ENCODE measurements around the gene KRT82. TPM values are rescaled to one million over a fixed set of nuclear protein-coding genes. Genes with fewer than 3 reads are reported as not detected.
A peak's percentile ranks its signal among the peaks of the same experiment; 100 is the strongest.
"Not testable (repeated sequence)": the region's sequence is repeated elsewhere in the genome, so short reads cannot be mapped to it uniquely, and the experiment has no call there.

KRT82 gene
- not detected in 2 replicates for total RNA-seq
- polyA plus RNA-seq: not detected in 2 replicates

GRCh38 chr12:52405922-52406385, at the start of gene KRT82:
TSS of gene KRT82 (minus strand) at chr12:52406335. CDS start at chr12:52406277, 58 bp downstream.
- no peak for DNase-seq (ENCODE audit: low read depth in 1 of 2, low spot score in 1 of 2)
- no peaks in the 10 kb centered on the region for H3K36me3 ChIP-seq
- TF ChIP-seq, protein P1, sequence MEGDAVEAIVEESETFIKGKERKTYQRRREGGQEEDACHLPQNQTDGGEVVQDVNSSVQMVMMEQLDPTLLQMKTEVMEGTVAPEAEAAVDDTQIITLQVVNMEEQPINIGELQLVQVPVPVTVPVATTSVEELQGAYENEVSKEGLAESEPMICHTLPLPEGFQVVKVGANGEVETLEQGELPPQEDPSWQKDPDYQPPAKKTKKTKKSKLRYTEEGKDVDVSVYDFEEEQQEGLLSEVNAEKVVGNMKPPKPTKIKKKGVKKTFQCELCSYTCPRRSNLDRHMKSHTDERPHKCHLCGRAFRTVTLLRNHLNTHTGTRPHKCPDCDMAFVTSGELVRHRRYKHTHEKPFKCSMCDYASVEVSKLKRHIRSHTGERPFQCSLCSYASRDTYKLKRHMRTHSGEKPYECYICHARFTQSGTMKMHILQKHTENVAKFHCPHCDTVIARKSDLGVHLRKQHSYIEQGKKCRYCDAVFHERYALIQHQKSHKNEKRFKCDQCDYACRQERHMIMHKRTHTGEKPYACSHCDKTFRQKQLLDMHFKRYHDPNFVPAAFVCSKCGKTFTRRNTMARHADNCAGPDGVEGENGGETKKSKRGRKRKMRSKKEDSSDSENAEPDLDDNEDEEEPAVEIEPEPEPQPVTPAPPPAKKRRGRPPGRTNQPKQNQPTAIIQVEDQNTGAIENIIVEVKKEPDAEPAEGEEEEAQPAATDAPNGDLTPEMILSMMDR (IDR thresholded peaks at IDR 0.05; ENCODE audit: low read depth, low read length): no peak
- H3K9me3 ChIP-seq (ENCODE audit: low read depth): no peaks in the 10 kb centered on the region
- H3K4me3 ChIP-seq: no peak within 1 kb of the TSS
- H3K27ac ChIP-seq: no peak within 1 kb of the TSS
- H3K27me3 ChIP-seq: peaks cover 13% of the 10 kb centered on the region
- no peaks in the 10 kb centered on the region for H3K4me1 ChIP-seq (ENCODE audit: low read depth)

DNA sequence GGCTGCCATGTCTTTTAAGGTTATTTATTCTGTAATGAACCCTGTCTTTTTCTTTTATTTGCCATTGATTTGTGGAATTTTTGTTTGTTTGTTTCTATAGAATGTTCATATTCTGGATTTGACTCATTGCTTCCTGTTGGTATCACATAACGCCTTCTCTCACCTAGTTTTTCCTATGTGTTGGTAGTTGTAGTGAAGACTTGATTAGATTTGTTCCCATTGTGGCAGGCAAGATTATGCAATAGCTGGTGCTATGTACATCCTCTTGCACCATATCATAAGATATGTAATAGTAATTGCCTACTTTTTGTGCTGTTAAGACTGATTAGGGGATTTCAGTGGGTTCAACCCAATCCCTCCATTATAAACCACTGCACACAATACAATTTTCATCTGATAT, 49.7 kb upstream of the KRT82 start:
- peak in 1 of 2 donors; percentile 85 for DNase-seq (ENCODE audit: low read depth in 1 of 2, low spot score in 1 of 2)
- TF ChIP-seq, protein P1 (IDR thresholded peaks at IDR 0.05; ENCODE audit: low read depth, low read length): no peak
- H3K27me3 ChIP-seq: peaks cover 6% of the 10 kb centered on the region
- H3K4me3 ChIP-seq: no peak overlapping the region
- no peaks in the 10 kb centered on the region for H3K9me3 ChIP-seq (ENCODE audit: low read depth)
- no peak overlapping the region for H3K27ac ChIP-seq
- no peaks in the 10 kb centered on the region for H3K4me1 ChIP-seq (ENCODE audit: low read depth)
- no peaks in the 10 kb centered on the region for H3K36me3 ChIP-seq

- H3K27ac ChIP-seq: no peak overlapping the region
- TF ChIP-seq, protein P1 (IDR thresholded peaks at IDR 0.05; ENCODE audit: low read depth, low read length): no peak
Measured at GRCh38 chr12:52454411-52455201, 48.5 kb upstream of the KRT82 start.

GRCh38 chr12:52452101-52452500, 46.0 kb upstream of the KRT82 start, which contains the start of gene KRT6B:
TSS of gene KRT6B (minus strand) at chr12:52452146. CDS start at chr12:52452078, 68 bp downstream.
- Histone ChIP-seq H3K4me1 (ENCODE audit: low read depth) (no peaks in the 10 kb centered on the region), H3K27ac (no peak within 1 kb of the TSS), H3K4me3 (no peak within 1 kb of the TSS), H3K9me3 (ENCODE audit: low read depth) (no peaks in the 10 kb centered on the region), H3K36me3 (no peaks in the 10 kb centered on the region), H3K27me3 (no peaks in the 10 kb centered on the region)
- TF ChIP-seq, protein P1 (IDR thresholded peaks at IDR 0.05; ENCODE audit: low read depth, low read length): no peak
- DNase-seq (ENCODE audit: low read depth in 1 of 2, low spot score in 1 of 2): no peak

More at GRCh38 chr12:52454411-52455201, 48.5 kb upstream of the KRT82 start:
- Histone ChIP-seq H3K36me3 (no peaks in the 10 kb centered on the region), H3K27me3 (no peaks in the 10 kb centered on the region), H3K4me3 (no peak overlapping the region), H3K4me1 (ENCODE audit: low read depth) (no peaks in the 10 kb centered on the region), H3K9me3 (ENCODE audit: low read depth) (no peaks in the 10 kb centered on the region)
- peak in 1 of 2 donors; percentile 23 for DNase-seq (ENCODE audit: low read depth in 1 of 2, low spot score in 1 of 2)

DNA sequence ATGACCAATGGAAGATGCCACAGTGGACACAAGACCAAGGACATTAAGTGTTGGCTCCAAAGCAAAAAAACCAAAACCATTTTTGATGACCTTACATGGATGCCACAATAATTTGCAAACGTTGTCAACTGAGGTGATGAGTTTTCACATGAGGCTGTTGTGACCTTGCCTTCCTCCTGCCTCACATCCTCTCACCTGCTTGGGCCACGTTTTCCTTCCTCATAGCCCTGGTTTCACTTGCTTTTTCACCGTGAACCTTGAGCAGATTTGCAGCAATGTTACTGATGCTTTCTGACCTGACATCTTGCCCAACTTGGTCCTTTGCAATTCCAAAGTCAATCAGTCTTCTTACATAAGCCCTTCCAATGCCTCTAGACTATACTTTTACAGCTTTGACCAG, 42.1 kb upstream of the KRT82 start:
- TF ChIP-seq, protein P1 (IDR thresholded peaks at IDR 0.05; ENCODE audit: low read depth, low read length): no peak
- Histone ChIP-seq H3K36me3 (no peaks in the 10 kb centered on the region), H3K27me3 (peaks cover 7% of the 10 kb centered on the region), H3K9me3 (ENCODE audit: low read depth) (no peaks in the 10 kb centered on the region), H3K4me3 (no peak overlapping the region), H3K27ac (no peak overlapping the region), H3K4me1 (ENCODE audit: low read depth) (no peaks in the 10 kb centered on the region)
- no peak for DNase-seq (ENCODE audit: low read depth in 1 of 2, low spot score in 1 of 2)

GRCh38 chr12:52447196-52447595, 41.1 kb upstream of the KRT82 start:
- not testable (repeated sequence) for DNase-seq (ENCODE audit: low read depth in 1 of 2, low spot score in 1 of 2); H3K36me3 ChIP-seq; H3K4me1 ChIP-seq (ENCODE audit: low read depth); H3K27ac ChIP-seq; H3K27me3 ChIP-seq; H3K9me3 ChIP-seq (ENCODE audit: low read depth); H3K4me3 ChIP-seq
